Loucy (cell line): ENCODE data around the gene MRPS2.

Experiments used
- H2AFZ ChIP-seq: fragments of 200-600 bp; sonication (generic); 2 replicates; pipeline ENCODE4 v1.6.0; 2016; ENCODE audit warnings: antibody characterized with exemption, mild to moderate bottlenecking, low read length, moderate library complexity
- H3F3A ChIP-seq: fragments of 200-600 bp; 2 replicates; pipeline ENCODE4 v1.6.0; 2016; ENCODE audit warnings: antibody characterized with exemption, low read depth, mild to moderate bottlenecking
- H3K27me3 ChIP-seq: fragments of 200-600 bp; sonication (generic); 2 replicates; pipeline ENCODE4 v1.6.1; 2014; ENCODE audit warnings: low read length, mild to moderate bottlenecking; ENCODE audit not compliant: insufficient read depth, poor library complexity, severe bottlenecking
- H3K36me3 ChIP-seq: fragments of 200-600 bp; sonication (generic); 2 replicates; pipeline ENCODE4 v1.6.1; 2016; ENCODE audit warnings: low read length; ENCODE audit not compliant: insufficient read depth
- H3K4me1 ChIP-seq: fragments of 200-600 bp; sonication (generic); 2 replicates; pipeline ENCODE4 v1.5.1; 2014; ENCODE audit warnings: low read length, mild to moderate bottlenecking; ENCODE audit not compliant: insufficient read depth, poor library complexity, severe bottlenecking
- H3K4me2 ChIP-seq: fragments of 200-600 bp; sonication (generic); 2 replicates; pipeline ENCODE4 v1.6.0; 2014; ENCODE audit warnings: antibody characterized with exemption, low read length, low read depth, mild to moderate bottlenecking; ENCODE audit not compliant: poor library complexity, severe bottlenecking
- H3K4me3 ChIP-seq: fragments of 200-600 bp; sonication (generic); 2 replicates; pipeline ENCODE4 v1.5.1; 2014; ENCODE audit warnings: low read length, mild to moderate bottlenecking, mixed read lengths; ENCODE audit not compliant: poor library complexity, severe bottlenecking
- H3K79me2 ChIP-seq: fragments of 200-600 bp; sonication (generic); 2 replicates; pipeline ENCODE4 v1.6.1; 2014; ENCODE audit warnings: low read length; ENCODE audit not compliant: insufficient read depth
- H3K9ac ChIP-seq: fragments of 200-600 bp; sonication (generic); 2 replicates; pipeline ENCODE4 v1.6.0; 2014; ENCODE audit warnings: mild to moderate bottlenecking, low read depth, low read length, moderate library complexity; ENCODE audit not compliant: poor library complexity, severe bottlenecking
- H3K9me2 ChIP-seq: fragments of 200-600 bp; sonication (generic); replicated peaks from 2 replicates; pipeline ENCODE4 v1.6.1; 2016; ENCODE audit warnings: low read depth, low read length, mixed read lengths
- H3K9me3 ChIP-seq: fragments of 200-600 bp; sonication (generic); 2 replicates; pipeline ENCODE4 v1.6.1; 2014; ENCODE audit warnings: mild to moderate bottlenecking, antibody characterized with exemption, low read length, low read depth; ENCODE audit not compliant: insufficient read depth
- H4K20me1 ChIP-seq: fragments of 200-600 bp; sonication (generic); 2 replicates; pipeline ENCODE4 v1.6.0; 2014; ENCODE audit warnings: antibody characterized with exemption, low read length, mild to moderate bottlenecking; ENCODE audit not compliant: insufficient read depth, poor library complexity, severe bottlenecking
- CTCF ChIP-seq: fragments of 200-600 bp; sonication (generic); conservative IDR thresholded peaks from 2 replicates; pipeline ENCODE4 v1.5.1; 2014; ENCODE audit warnings: mild to moderate bottlenecking, antibody characterized with exemption, low read length
- EZH2phosphoT487 ChIP-seq: fragments of 200-600 bp; IDR thresholded peaks from 2 replicates; pipeline ENCODE4 v1.6.1; 2018; ENCODE audit warnings: antibody characterized with exemption, mild to moderate bottlenecking, moderate library complexity, borderline replicate concordance

The MRPS2 gene

GRCh38 chr9:135492886-135493669 is 7.4 kb upstream of the MRPS2 start:
- Histone ChIP-seq H3K27me3 (no peaks in the 10 kb centered on the region), H3F3A (no peaks in the 10 kb centered on the region), H4K20me1 (no peaks in the 10 kb centered on the region), H3K4me1 (no peaks in the 10 kb centered on the region), H3K9me3 (no peaks in the 10 kb centered on the region), H3K9me2 (no peaks in the 10 kb centered on the region), H3K9ac (no peak overlapping the region), H3K4me2 (no peak overlapping the region), H2AFZ (no peak overlapping the region), H3K79me2 (no peaks in the 10 kb centered on the region), H3K36me3 (no peaks in the 10 kb centered on the region), H3K4me3 (no peak overlapping the region)
- TF ChIP-seq EZH2phosphoT487 (no peak), CTCF (no peak)

GRCh38 chr9:135494791-135495559 is 5.5 kb upstream of the MRPS2 start:
- Histone ChIP-seq H3K79me2 (no peaks in the 10 kb centered on the region), H3K4me3 (no peak overlapping the region), H3K4me2 (no peak overlapping the region), H3K9me2 (no peaks in the 10 kb centered on the region), H3F3A (no peaks in the 10 kb centered on the region), H3K9ac (no peak overlapping the region), H2AFZ (no peak overlapping the region), H3K27me3 (no peaks in the 10 kb centered on the region), H3K36me3 (no peaks in the 10 kb centered on the region), H3K9me3 (no peaks in the 10 kb centered on the region), H4K20me1 (no peaks in the 10 kb centered on the region), H3K4me1 (peaks cover 1% of the 10 kb centered on the region)
- no peak for TF ChIP-seq EZH2phosphoT487
- no peak for TF ChIP-seq CTCF

GRCh38 chr9:135498381-135499126 is 1.9 kb upstream of the MRPS2 start:
- H3K9ac ChIP-seq: no peak overlapping the region
- H3K27me3 ChIP-seq: peaks cover 3% of the 10 kb centered on the region
- H3K79me2 ChIP-seq: peaks cover 24% of the 10 kb centered on the region
- TF ChIP-seq EZH2phosphoT487: no peak
- no peak for TF ChIP-seq CTCF
- H3K9me3 ChIP-seq: no peaks in the 10 kb centered on the region
- H4K20me1 ChIP-seq: peaks cover 28% of the 10 kb centered on the region
- H3K36me3 ChIP-seq: peaks cover 6% of the 10 kb centered on the region; the same call in 1 of the 2 replicates
- H3K9me2 ChIP-seq: no peaks in the 10 kb centered on the region
- H3K4me3 ChIP-seq: no peak overlapping the region
- no peak overlapping the region for H3K4me2 ChIP-seq
- peak overlapping the region; percentile 55; the same call in 1 of the 2 replicates for H2AFZ ChIP-seq
- H3F3A ChIP-seq: no peaks in the 10 kb centered on the region
- H3K4me1 ChIP-seq: peaks cover 10% of the 10 kb centered on the region
